ENCODE measurements around the gene CHKB.
A peak's percentile ranks its signal among the peaks of the same experiment; 100 is the strongest.
"Not testable (repeated sequence)": the region's sequence is repeated elsewhere in the genome, so short reads cannot be mapped to it uniquely, and the experiment has no call there.

Gene CHKB

GRCh38 chr22:50582493-50583293 lies at the start of gene CHKB:
TSS of gene CHKB (minus strand) at chr22:50582849. CDS start at chr22:50582781, 68 bp downstream.
- peak; percentile 99 for DNase-seq

- no peak for DNase-seq
These were observed 47.7 kb upstream of the CHKB start for GRCh38 chr22:50630376-50630775.

- no peak for DNase-seq
These were observed 46.0 kb upstream of the CHKB start for GRCh38 chr22:50628543-50629134.

GRCh38 chr22:50627642-50628542 lies 45.2 kb upstream of the CHKB start, which contains the start of gene ARSA:
TSS of gene ARSA (minus strand) at chr22:50628152. CDS start at chr22:50627779, 373 bp downstream.
- peak; percentile 85 for DNase-seq

GRCh38 chr22:50626850-50627641 lies 44.4 kb upstream of the CHKB start:
- DNase-seq, result no peak

- DNase-seq, result no peak
These were observed 43.7 kb upstream of the CHKB start for GRCh38 chr22:50626314-50626849.

GRCh38 chr22:50625568-50626313 lies 43.1 kb upstream of the CHKB start:
- no peak for DNase-seq

GRCh38 chr22:50625131-50625567 lies 42.5 kb upstream of the CHKB start:
- no peak for DNase-seq

GRCh38 chr22:50624347-50625130 lies 41.9 kb upstream of the CHKB start:
- no peak for DNase-seq

GRCh38 chr22:50622723-50623327 lies 40.2 kb upstream of the CHKB start:
- DNase-seq, result no peak

- DNase-seq, result no peak
These were observed 39.5 kb upstream of the CHKB start for GRCh38 chr22:50621948-50622722.

GRCh38 chr22:50621356-50621880 lies 38.8 kb upstream of the CHKB start:
- DNase-seq, result no peak

GRCh38 chr22:50620593-50621355 lies 38.1 kb upstream of the CHKB start:
- no peak for DNase-seq

- DNase-seq, result not testable (repeated sequence)
These were observed 31.6 kb upstream of the CHKB start for GRCh38 chr22:50614296-50614695.

- no peak for DNase-seq
These were observed 30.8 kb upstream of the CHKB start for GRCh38 chr22:50613291-50613981.

GRCh38 chr22:50612528-50613221 lies 30.0 kb upstream of the CHKB start:
- no peak for DNase-seq

- no peak for DNase-seq
These were observed 29.5 kb upstream of the CHKB start for GRCh38 chr22:50612168-50612527.
